ENCODE measurements around the gene ANXA10. TPM values are rescaled to one million over a fixed set of nuclear protein-coding genes. Genes with fewer than 3 reads are reported as not detected.

ANXA10 gene
- total and polyA plus RNA-seq, 2 donors (not counting 3 experiments of a cell fraction or from before 2014, with no cell fraction given): not detected

DNA sequence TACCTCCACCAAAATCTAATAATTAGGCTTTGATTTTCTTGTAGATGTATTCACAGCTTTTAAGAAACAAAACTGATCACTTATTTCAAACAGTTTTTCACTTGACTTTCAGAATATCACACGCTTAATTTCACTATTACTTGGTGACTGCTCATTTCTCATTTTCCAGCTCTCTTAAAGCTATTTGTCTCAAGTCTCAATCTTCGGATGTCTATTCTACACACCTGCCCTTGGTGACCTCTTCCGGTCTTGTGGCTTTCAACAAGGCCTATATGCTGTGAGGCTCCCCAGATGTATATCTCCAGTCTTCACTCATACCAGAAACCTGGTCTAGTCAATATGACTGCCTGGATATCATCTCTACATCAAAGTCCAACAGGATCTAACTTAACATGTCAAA is 34.9 kb upstream of the ANXA10 start:
- FAIRE-seq: no peak
- no peaks in the 10 kb centered on the region for H3K9me1 ChIP-seq (replicated peaks; ENCODE audit: control insufficient read depth, extremely low read depth, insufficient read depth, low read length)
- intact Hi-C loops (cut with micrococcal nuclease): no loop called here
- no peak overlapping the region for H3K4me2 ChIP-seq (ENCODE audit: insufficient read depth, low read length)
- DNase-seq (ENCODE audit: low read depth, low spot score): no peak
- H3K79me2 ChIP-seq (ENCODE audit: control insufficient read depth, insufficient read depth, low read length): no peaks in the 10 kb centered on the region
- dilution Hi-C loops (cut with MboI; ENCODE audit: extremely low pct_ligation_motif_present, low sequenced_read_pairs): no loop called here
- H3K27ac ChIP-seq (ENCODE audit: insufficient read depth, low read depth, low read length): no peak overlapping the region
- no peaks in the 10 kb centered on the region for H3K4me1 ChIP-seq (ENCODE audit: control insufficient read depth, extremely low read depth, insufficient read depth, low read length)
- no peak overlapping the region for H2AFZ ChIP-seq (ENCODE audit: low read depth, low read length)
- no peak overlapping the region for H3K9ac ChIP-seq (replicated peaks; ENCODE audit: extremely low read depth, insufficient read depth, low read length)
- no peak overlapping the region for H3K4me3 ChIP-seq (replicated peaks in 1 of 3; ENCODE audit: insufficient read depth in 1 of 3, low read depth in 1 of 3, low read length in 3 of 3)
- BruUV-seq (replicated peaks): no TSS peak
- no peaks in the 10 kb centered on the region for H3K9me3 ChIP-seq (replicated peaks; ENCODE audit: control insufficient read depth, insufficient read depth, low read length)
- TF ChIP-seq GATA2 (IDR thresholded peaks at IDR 0.05; ENCODE audit: insufficient read depth, insufficient read length, low read depth, low read length) (no peak), POLR2AphosphoS5 (IDR thresholded peaks at IDR 0.05; ENCODE audit: insufficient read depth, low read depth, low read length) (no peak), FOS (IDR thresholded peaks at IDR 0.05; ENCODE audit: borderline replicate concordance, insufficient read depth, low read length) (no peak), JUN (IDR thresholded peaks at IDR 0.05; ENCODE audit: borderline replicate concordance, insufficient read depth, insufficient read length, low read depth) (no peak), POLR2A (IDR thresholded peaks at IDR 0.05; ENCODE audit: low read depth, low read length) (no peak), MYC (IDR thresholded peaks at IDR 0.05; ENCODE audit: low read depth, low read length) (no peak), EZH2 (IDR thresholded peaks at IDR 0.05; ENCODE audit: borderline replicate concordance, low read depth, low read length, severe bottlenecking) (no peak)
- TF ChIP-seq, protein P1, sequence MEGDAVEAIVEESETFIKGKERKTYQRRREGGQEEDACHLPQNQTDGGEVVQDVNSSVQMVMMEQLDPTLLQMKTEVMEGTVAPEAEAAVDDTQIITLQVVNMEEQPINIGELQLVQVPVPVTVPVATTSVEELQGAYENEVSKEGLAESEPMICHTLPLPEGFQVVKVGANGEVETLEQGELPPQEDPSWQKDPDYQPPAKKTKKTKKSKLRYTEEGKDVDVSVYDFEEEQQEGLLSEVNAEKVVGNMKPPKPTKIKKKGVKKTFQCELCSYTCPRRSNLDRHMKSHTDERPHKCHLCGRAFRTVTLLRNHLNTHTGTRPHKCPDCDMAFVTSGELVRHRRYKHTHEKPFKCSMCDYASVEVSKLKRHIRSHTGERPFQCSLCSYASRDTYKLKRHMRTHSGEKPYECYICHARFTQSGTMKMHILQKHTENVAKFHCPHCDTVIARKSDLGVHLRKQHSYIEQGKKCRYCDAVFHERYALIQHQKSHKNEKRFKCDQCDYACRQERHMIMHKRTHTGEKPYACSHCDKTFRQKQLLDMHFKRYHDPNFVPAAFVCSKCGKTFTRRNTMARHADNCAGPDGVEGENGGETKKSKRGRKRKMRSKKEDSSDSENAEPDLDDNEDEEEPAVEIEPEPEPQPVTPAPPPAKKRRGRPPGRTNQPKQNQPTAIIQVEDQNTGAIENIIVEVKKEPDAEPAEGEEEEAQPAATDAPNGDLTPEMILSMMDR (IDR thresholded peaks at IDR 0.05; ENCODE audit: extremely low read depth in 1 of 2, insufficient read depth in 1 of 2, low read depth in 1 of 2, low read length in 2 of 2): no peak
- TF ChIP-seq, protein P2, sequence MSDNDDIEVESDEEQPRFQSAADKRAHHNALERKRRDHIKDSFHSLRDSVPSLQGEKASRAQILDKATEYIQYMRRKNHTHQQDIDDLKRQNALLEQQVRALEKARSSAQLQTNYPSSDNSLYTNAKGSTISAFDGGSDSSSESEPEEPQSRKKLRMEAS (IDR thresholded peaks at IDR 0.05; ENCODE audit: insufficient read depth, insufficient read length): no peak
- CTCF ChIA-PET: interaction anchor here (1.4 kb wide), 1 partner anchor 10 kb away, joined by 3 read pairs; no protein-coding TSS in a partner anchor
- no peaks in the 10 kb centered on the region for H4K20me1 ChIP-seq (replicated peaks; ENCODE audit: control insufficient read depth, extremely low read depth, insufficient read depth, low read length)
- POLR2A ChIA-PET: no interaction called here
- H3K36me3 ChIP-seq (ENCODE audit: control insufficient read depth in 2 of 2, extremely low read depth in 1 of 2, insufficient read depth in 2 of 2, low read length in 2 of 2): no peaks in the 10 kb centered on the region
- H3K27me3 ChIP-seq (ENCODE audit: control insufficient read depth in 2 of 2, insufficient read depth in 2 of 2, low read length in 2 of 2): no peaks in the 10 kb centered on the region
